H1 (cell line): ENCODE results near the gene PCCA. TPM values are rescaled to one million over a fixed set of nuclear protein-coding genes. Genes with fewer than 3 reads are reported as not detected.

Source experiments
- CBX8 ChIP-seq: fragments of 300-800, 300-1000 bp; sonication (generic); IDR thresholded peaks from 2 replicates; pipeline ENCODE4 v1.7.1; 2016; ENCODE audit warnings: low read depth, low read length, borderline replicate concordance
- GABPA ChIP-seq: IDR thresholded peaks from 2 replicates; pipeline ENCODE4 v1.6.1; 2011; ENCODE audit warnings: mild to moderate bottlenecking, low read length, moderate library complexity, borderline replicate concordance; ENCODE audit not compliant: insufficient read depth
- HDAC6 ChIP-seq: IDR thresholded peaks from one replicate; pipeline ENCODE4 v1.7.1; 2012; ENCODE audit warnings: low read depth, mild to moderate bottlenecking, inconsistent platforms, low read length, moderate library complexity
- SIRT6 ChIP-seq: IDR thresholded peaks from one replicate; pipeline ENCODE4 v1.7.1; 2012; ENCODE audit warnings: low read length, inconsistent platforms
- SP1 ChIP-seq: IDR thresholded peaks from 2 replicates; pipeline ENCODE4 v1.6.1; 2011; ENCODE audit warnings: low read depth, low read length
- TEAD4 ChIP-seq: IDR thresholded peaks from 2 replicates; pipeline ENCODE4 v1.6.1; 2012; ENCODE audit warnings: low read depth, low read length, inconsistent platforms, mixed read lengths
- polyA plus RNA-seq, 7 experiments: library from polyadenylated mRNA; depleted of rRNA in 3 of 7; stranded (reverse) in 5 of 7; unstranded in 2 of 7; fragments of >200 nt in 5 of 7; fragments of 200-250 nt in 2 of 7; gene quantifications; 1 replicate in 5 of 7; 2 replicates in 1 of 7; 4 replicates in 1 of 7; pipeline versions ENCODE4 v1.2.1 to v1.2.3, GENCODE V29; 2011 to 2013; ENCODE audit warnings: missing spikeins in 2 of 7, mixed read lengths in 2 of 7
- total RNA-seq: library from RNA; stranded (reverse); fragmentation: NEBNext Ultra II Directional; extraction: Animal tissue kit (Norgen Biotek cat#: 25700); gene quantifications from 2 replicates; pipeline ENCODE4 v1.2.1, GENCODE V29; 2021

The PCCA gene
- total and polyA plus RNA-seq, 2 of the 8 experiments (the other 6 are each of a cell fraction or from before 2014, with no cell fraction given): 18.4 to 49.8 TPM

DNA sequence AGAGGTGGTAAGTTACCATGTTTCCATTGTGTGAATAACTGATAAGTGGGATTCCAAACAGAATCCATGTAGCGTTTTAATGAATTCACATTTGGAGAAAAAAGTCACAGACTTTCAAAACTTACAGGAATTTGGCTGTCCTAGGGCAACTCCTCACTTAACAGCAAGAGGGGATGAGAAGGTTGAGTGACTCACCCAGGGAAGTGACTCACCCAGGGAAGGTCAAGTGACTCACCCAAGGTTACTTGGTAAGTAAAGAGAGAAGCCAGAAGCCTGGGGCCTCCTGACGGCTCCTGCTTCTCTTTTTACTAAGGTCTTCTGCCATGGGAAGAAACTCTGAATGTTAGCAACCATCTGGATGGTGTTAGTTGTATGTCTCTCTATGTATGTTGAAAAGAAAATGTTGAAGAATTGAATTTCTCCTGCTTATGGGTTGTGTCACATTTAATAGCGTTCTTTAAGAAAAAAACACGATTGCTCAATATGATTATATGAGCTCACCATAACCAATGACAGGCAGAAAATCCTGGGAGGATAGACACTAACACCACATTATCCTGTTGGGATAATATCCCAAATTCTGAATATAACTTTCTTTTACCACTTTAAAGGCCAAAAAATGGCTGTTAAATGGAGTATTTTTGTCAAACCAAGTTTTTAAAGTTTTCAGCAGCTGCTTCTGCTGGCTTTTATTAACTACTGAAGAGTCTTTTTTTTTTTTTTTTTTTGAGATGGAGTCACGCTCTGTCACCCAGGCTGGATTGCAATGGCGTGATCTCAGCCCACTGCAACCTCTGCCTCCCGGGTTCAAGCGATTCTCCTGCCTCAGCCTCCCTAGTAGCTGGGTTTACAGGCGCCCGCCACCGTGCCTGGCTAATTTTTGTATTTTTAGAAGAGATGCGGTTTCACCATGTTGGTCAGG, 304.1 kb downstream of the PCCA start (continued):
- TF ChIP-seq CBX8: no peak
- TF ChIP-seq HDAC6: no peak
- no peak for TF ChIP-seq TEAD4
- no peak for TF ChIP-seq SP1
- TF ChIP-seq SIRT6: no peak
- no peak for TF ChIP-seq GABPA
